Measurements from ENCODE around the gene KCNQ1OT1. TPM values are rescaled to one million over a fixed set of nuclear protein-coding genes. Genes with fewer than 3 reads are reported as not detected.
A peak's percentile ranks its signal among the peaks of the same experiment; 100 is the strongest.

KCNQ1OT1 gene
- total RNA-seq, 4 donors from 2014 or later: 6.3 to 8.0 (median 7.7) TPM

DNA sequence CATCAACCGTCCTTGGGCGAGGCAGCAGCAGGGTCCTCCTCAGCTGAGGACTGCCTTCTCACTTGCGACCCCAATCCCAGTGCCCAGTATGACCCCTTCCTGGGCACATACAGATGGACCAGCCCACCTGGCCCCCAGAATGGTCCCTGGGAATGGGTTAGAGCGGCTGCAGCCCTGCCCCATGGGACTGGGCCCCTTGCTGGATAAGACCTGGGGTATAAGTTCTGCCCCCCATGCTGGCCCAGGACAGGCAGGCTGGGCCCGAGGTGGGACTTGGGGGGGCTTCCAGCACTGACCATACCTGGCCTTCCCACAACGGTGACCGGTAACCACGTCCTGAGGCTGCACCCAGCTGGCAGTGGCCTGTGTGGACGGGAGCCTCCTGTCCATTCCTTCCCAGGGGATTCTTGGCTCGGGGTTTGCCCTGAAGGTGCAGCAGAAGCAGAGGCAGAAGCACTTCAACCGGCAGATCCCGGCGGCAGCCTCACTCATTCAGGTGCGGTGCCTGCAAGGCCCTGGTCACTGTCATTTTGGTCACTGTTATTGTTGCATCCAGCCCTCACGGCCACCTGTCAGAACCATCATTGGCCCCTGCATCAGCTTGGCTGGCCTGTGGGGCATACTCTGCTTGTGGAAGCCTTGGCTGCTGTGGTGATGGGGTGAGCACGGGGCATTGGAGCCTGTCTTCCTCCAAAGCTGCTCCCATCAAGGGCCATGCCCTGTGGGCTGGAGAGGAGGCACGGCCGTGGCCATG, 114.8 kb downstream of the KCNQ1OT1 start:
- Histone ChIP-seq H3K36me3 (peaks cover 0 to 7% (median 0%) of the 10 kb centered on the region in 3 donors), H3K4me3 (no peak overlapping the region), H3K27me3 (no peaks in the 10 kb centered on the region), H3K9me3 (no peaks in the 10 kb centered on the region), H3K4me1 (peaks cover 0 to 12% (median 0%) of the 10 kb centered on the region in 4 donors), H3K27ac (no peak overlapping the region)
- TF ChIP-seq EP300 (IDR thresholded peaks at IDR 0.05) (no peak), POLR2A (IDR thresholded peaks at IDR 0.05) (no peak), CTCF (IDR thresholded peaks at IDR 0.05) (no peak)
- DNase-seq (ENCODE audit: low spot score in 2 of 2): no peak
- 90 to 93% methylated on average over 14 to 16 of the region's 18 CpGs for WGBS, 2 donors

GRCh38 chr11:2584434-2584811, 115.4 kb downstream of the KCNQ1OT1 start:
- WGBS, 2 donors: 66 to 91% methylated on average over 4 of the region's 4 CpGs
- Histone ChIP-seq H3K9me3 (no peaks in the 10 kb centered on the region), H3K4me3 (no peak overlapping the region), H3K4me1 (peaks cover 0 to 16% (median 0%) of the 10 kb centered on the region in 4 donors), H3K27me3 (no peaks in the 10 kb centered on the region), H3K36me3 (peaks cover 0 to 7% (median 0%) of the 10 kb centered on the region in 3 donors), H3K27ac (no peak overlapping the region)
- DNase-seq (ENCODE audit: low spot score in 2 of 2): no peak
- TF ChIP-seq POLR2A (IDR thresholded peaks at IDR 0.05): no peak
- TF ChIP-seq EP300 (IDR thresholded peaks at IDR 0.05): no peak
- no peak for TF ChIP-seq CTCF (IDR thresholded peaks at IDR 0.05)

DNA sequence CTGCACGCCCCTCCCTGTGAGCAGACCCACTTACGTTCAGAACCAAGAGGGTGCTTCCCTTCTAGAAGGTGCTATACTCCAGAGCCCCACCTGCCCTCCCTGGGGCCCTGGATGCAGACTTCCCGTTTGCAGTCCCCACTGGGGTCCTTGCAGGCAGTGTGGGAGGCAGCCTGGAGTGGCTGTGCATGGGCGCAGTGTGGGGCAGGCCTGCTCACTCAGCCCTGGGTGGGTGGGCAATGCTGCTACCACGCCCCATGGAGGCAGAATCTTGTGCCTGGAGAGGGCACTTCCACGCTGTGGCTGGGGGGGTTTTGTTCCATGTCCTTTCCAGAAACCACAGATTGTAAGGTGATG, 116.2 kb downstream of the KCNQ1OT1 start:
- WGBS, 2 donors: 90 to 93% methylated on average over 6 of the region's 6 CpGs

DNA sequence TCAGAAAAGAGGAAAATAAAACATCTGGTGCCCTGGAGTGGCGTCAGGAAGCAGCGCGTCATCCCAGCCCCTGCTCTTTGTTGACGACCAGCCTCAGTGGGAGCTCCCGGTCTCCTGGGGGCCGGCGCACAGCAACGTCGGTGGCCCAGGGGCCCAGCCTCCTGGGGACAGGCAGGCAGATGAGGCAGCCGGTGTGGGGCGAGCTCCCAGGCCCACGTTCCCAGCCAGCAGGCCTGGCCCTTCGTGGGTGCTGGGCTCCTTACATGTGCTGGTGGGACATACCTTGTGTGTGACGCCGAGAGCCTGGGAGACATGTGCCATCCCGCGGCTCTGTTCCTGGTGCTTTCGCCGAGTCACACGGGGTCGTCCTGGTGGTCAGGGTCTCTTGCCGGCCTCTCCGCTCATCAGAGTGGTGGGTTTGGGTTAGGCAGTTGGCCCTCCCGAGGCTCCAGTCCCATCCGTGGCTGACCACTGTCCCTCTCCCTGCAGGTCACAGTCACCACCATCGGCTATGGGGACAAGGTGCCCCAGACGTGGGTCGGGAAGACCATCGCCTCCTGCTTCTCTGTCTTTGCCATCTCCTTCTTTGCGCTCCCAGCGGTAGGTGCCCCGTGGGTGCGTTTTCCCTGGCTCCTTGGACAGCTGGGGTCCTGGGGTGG, 116.7 kb downstream of the KCNQ1OT1 start:
- no peak overlapping the region for H3K4me3 ChIP-seq
- H3K4me1 ChIP-seq: peaks cover 0 to 19% (median 0%) of the 10 kb centered on the region in 4 donors
- H3K27me3 ChIP-seq: no peaks in the 10 kb centered on the region
- no peaks in the 10 kb centered on the region for H3K36me3 ChIP-seq
- no peak overlapping the region for H3K27ac ChIP-seq
- WGBS, 2 donors: 75 to 80% methylated on average over 22 to 31 of the region's 33 CpGs
- peak in 1 of 2 donors; percentile 10 for DNase-seq (ENCODE audit: low spot score in 2 of 2)
- no peak for TF ChIP-seq EP300 (IDR thresholded peaks at IDR 0.05)
- TF ChIP-seq CTCF (IDR thresholded peaks at IDR 0.05): no peak
- TF ChIP-seq POLR2A (IDR thresholded peaks at IDR 0.05): no peak
- no peaks in the 10 kb centered on the region for H3K9me3 ChIP-seq

More for the DNA sequence above, 116.2 kb downstream of the KCNQ1OT1 start:
- H3K27ac ChIP-seq: no peak overlapping the region
- no peaks in the 10 kb centered on the region for H3K36me3 ChIP-seq
- H3K9me3 ChIP-seq: no peaks in the 10 kb centered on the region
- H3K4me3 ChIP-seq: no peak overlapping the region
- peaks cover 0 to 18% (median 0%) of the 10 kb centered on the region in 4 donors for H3K4me1 ChIP-seq
- TF ChIP-seq CTCF (IDR thresholded peaks at IDR 0.05): no peak
- TF ChIP-seq POLR2A (IDR thresholded peaks at IDR 0.05): no peak
- TF ChIP-seq EP300 (IDR thresholded peaks at IDR 0.05): no peak
- DNase-seq (ENCODE audit: low spot score in 2 of 2): no peak
- no peaks in the 10 kb centered on the region for H3K27me3 ChIP-seq

- Histone ChIP-seq H3K4me3 (no peak overlapping the region), H3K27ac (no peak overlapping the region), H3K36me3 (no peaks in the 10 kb centered on the region), H3K27me3 (no peaks in the 10 kb centered on the region), H3K4me1 (peaks cover 0 to 19% (median 0%) of the 10 kb centered on the region in 4 donors), H3K9me3 (no peaks in the 10 kb centered on the region)
- TF ChIP-seq CTCF (IDR thresholded peaks at IDR 0.05): no peak
- TF ChIP-seq EP300 (IDR thresholded peaks at IDR 0.05): no peak
- no peak for TF ChIP-seq POLR2A (IDR thresholded peaks at IDR 0.05)
- peak in 1 of 2 donors; percentile 2 for DNase-seq (ENCODE audit: low spot score in 2 of 2)
- 67 to 73% methylated on average over 7 to 11 of the region's 12 CpGs for WGBS, 2 donors
Measured at GRCh38 chr11:2582351-2582945, 117.3 kb downstream of the KCNQ1OT1 start.
